ENCODE measurements around the gene HOXA9.

The HOXA9 gene

DNA sequence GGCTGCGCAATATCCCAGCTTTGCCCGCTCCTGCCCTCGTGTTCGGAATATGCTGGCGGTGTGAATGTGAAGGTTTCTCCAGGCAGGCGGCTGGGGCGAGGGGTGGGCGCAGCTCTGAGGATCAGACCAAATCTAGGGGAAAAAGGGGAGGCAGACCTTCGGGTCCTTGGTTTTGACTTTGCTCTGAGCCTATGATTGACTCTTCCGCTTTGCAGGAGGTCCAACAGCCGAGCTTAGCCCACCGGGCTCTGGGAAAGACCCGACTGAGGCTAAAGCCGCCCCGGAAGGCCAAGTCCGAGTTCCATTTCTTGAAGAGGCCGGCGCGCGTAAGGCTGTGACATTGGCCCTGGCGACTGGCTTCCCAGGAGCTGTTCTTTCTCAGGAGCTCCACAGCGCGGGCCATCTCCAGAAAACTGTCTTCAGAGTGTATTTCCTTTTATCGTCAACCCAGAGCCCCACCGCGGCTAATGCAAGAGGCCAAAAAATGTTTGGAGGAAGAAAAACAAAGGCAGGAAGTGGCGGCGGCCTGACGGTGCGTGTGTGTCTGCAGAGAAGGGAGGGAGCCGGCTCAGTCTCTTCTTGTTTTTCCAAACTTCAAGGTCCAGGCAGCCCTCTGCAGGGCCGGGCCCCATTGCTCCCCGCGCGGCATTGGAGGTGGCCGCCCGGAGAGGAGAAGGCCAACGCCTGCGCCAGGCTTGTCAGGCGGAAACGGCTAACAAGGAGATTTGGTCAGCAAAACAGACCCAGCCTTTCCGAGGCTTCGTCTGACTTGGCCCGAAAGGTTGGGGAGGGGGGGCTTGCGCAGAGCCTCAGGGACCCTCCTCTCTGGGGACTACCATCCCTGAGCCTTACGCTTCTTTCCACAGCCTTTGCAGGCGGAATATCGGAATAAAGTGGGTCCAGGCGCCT is 23.3 kb upstream of the HOXA9 start:
- no peak for DNase-seq (ENCODE audit: low read depth in 2 of 2)

DNA sequence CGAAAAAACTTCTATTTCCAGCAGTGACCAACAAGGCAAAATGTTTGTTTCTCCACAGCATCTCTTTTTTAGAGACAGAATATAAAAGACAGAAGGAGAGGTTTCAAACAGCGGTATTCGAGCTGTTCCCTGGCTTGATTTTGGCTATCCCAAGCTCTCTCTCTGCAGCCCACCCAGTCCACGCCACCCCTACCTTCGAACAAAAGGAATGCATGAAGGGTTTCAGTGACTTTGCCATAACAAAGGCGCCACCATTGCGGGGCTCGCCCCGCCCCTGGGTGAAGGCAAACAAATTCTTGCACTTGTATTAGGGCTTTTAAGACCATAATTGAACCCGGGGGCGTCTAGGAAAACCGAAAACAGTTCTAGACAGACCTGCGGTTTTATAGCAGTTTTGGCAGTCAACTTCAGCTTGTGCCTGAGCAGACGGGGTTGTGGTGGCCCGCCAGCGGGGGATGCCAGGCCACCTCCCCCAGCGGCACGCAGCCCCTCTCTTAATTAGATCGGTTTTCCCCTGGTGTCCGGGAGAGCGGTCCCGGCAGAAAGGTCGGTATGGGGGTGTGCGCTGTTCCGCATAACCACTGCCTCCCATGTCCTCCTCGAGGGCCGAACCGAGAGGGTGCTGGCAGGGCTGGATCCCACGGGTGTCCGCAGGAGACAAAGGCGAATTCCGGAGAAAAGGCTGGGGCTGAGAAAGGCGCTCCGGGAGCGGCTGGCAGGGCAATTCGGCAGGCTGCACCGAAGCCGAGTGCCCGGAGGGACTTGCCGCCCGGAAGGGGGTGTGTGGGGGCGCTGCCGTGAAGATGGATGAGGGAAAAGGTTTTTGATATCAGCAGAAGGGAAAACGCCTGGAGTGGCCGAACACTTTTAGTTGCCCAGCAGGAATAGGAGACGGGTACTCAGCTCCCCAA is 22.4 kb upstream of the HOXA9 start:
- DNase-seq (ENCODE audit: low read depth in 2 of 2) = no peak

DNA sequence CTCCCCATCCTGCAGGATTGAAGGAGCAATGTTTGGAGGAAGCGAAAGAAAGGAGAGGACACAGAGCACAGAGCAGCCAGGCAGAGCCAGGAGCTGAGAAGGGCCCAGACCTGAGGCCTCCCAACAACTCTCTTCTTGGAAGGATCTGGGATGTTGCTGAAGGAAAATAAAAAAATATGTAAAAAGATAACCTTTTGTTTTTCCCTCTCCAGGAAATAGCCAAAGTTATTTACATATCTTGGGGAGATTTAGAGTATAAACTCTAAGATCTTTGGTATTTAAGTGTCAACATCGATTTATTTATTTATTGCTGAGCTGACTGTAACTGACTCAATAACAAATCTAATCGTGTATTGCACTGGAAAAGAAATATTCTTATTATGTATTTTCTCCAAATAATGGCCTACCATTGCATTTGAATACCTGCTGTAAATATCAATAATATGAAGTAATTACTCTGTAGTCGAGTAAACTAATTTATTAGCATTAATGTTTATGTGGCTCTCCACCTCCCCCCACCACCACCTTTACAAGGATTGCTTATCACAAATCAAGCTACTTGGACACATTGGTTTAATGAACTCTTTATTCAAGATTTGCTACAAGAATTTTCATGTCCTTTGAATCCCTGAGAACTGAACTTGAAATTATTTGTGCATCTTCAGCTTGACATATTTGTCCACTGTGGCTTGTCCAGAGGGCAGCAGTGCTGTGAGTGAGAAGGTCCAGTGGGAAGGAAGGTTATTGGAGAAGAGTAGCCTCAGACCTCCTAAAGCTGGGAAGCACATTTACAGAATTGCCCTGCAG is 21.5 kb upstream of the HOXA9 start:
- no peak for DNase-seq (ENCODE audit: low read depth in 2 of 2)

DNA sequence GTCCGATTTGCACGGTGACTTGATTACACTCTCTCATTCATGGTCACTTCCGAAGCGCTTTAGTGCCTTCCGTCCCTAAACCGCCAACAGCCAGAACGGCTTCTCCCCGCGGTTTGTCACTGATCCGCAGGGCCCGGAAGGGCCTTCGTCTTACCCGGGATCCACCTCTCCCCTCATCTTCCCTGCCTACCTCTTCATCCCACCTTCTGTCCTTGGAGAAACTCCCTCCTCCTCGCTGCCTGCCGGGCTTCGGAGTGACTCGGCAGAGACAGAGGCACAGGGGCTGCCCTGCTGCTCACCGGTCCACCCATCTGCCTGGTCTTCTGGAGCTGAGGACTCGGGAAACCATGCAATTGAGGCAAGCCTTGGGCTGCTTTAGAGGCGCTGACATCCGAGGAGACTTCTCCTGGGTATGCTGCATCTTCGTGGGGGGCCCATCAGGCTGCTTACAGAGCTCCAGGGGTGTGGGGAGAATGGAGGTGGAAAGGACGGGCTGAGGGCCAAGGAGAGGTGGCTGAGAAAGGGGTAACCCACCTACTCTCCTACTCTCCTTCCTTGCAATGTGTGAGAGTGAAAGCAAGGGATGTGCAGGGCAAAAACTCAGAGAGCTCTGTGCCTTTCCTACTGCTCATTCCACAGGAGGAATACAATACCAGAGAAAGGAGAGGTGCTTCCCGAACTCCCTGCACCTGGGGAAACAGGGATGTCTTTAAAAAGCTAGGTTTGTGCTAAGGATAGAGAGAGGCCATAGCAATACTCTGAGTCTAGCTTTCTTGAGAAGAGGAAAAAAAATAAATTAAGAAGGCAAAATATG is 20.7 kb upstream of the HOXA9 start:
- DNase-seq (ENCODE audit: low read depth in 2 of 2) = no peak

DNA sequence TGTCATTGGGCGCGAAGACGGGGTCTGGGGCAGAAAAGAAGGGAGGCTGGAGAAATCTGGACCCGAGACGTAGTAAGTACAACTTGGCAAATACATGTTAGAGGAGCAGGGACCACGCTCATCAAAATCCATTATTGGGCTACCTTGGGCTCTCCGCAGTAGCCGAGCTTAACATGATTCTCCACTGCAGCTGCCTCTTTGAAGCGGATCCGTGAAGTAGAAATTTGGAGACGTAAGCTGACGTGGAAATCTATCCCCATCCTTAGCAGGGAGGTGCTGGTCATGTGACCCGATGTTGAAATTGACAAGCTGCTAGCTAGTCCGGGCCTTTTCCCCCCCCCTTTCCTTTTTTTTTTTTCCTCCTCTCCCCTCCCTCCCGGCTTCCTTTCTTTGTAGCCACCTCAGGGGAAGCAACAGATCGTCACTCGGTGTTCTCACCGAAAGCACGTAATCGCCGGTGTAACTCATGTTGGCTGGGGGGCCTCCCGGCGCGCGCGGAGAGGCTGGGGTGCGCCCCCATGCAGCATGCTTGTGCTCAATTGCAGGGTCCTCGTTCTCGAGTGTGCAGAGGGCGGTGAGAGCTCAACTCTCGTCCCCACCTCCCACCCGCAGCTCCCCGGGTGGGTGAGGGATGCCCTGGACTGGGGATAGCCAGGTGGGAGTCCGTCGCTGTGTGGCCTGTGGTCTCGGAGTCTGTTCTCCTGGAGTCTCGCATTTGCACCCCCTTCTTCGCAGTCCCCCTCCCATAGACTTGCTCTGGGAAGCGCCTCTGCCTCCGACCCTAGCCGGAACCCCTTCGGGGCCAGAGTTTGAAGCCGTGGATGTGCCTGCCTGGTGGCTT is 19.9 kb upstream of the HOXA9 start, which contains the start of gene HOXA11:
HOXA11 (minus strand) TSS at position 220 of the 841 bp plus-strand sequence; CDS start at position 132, 88 bp downstream.
- DNase-seq (ENCODE audit: low read depth in 2 of 2) = no peak

DNA sequence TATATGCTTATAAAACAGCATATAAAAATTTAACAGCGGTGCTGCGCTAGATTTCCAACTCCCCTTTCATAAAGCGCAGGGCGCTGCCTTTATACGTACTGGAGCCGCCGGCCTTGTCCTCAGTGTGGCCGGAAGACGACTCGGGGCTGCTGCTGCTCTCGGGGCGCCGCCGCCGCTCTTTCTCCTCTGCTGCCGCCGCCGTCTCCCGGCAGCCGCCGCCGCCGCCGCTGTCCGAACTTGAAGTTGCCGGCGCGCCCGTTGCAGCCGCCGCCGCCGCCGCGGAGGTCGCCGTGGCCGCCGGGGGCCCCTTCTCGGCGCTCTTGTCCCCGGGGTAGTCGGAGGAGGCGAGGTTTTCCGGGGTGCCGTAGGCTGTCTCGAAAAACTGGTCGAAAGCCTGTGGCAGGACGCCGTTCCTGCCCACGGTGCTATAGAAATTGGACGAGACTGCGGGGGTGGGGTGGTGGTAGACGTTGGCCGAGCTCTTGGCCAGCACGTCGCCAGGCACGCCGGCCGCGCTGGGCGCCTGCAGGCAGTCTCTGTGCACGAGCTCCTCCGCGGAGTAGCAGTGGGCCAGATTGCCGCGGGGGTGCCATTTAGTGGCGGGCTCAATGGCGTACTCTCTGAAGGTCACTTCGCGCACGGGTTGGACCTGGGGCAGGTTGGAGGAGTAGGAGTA is 19.1 kb upstream of the HOXA9 start:
- DNase-seq (ENCODE audit: low read depth in 2 of 2) = no peak

DNA sequence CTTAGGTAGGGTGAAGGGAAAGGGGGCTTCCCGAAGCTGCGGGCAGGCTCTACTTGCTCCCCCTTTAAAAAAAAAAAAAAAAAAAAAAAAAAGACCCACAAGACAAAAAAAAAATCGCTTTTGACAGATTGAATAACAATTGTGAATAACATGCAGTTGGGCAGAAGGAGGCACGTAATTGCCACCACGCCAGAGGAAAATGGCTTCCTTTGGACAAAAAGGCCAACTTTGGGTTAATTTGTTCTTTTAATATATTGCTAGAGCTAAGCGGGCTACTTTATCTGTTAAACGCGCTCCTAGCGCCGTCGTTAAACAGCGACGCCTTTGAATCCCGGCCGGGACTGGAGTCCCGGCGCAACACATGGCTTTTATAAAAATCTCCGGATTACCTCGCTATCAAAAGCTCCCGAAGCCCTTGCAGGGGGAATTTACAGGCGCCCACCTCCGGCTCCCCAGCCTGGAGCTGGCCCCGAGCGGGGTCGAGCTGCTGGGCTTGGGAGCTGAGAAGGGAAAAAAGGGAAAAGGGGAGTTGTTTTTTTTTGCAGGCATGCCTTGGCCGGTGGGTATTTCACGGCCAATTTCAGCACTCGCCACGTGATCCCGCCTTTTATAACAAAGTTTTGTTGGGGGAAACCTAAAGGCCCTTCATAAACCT is 18.5 kb upstream of the HOXA9 start:
- no peak for DNase-seq (ENCODE audit: low read depth in 2 of 2)

DNA sequence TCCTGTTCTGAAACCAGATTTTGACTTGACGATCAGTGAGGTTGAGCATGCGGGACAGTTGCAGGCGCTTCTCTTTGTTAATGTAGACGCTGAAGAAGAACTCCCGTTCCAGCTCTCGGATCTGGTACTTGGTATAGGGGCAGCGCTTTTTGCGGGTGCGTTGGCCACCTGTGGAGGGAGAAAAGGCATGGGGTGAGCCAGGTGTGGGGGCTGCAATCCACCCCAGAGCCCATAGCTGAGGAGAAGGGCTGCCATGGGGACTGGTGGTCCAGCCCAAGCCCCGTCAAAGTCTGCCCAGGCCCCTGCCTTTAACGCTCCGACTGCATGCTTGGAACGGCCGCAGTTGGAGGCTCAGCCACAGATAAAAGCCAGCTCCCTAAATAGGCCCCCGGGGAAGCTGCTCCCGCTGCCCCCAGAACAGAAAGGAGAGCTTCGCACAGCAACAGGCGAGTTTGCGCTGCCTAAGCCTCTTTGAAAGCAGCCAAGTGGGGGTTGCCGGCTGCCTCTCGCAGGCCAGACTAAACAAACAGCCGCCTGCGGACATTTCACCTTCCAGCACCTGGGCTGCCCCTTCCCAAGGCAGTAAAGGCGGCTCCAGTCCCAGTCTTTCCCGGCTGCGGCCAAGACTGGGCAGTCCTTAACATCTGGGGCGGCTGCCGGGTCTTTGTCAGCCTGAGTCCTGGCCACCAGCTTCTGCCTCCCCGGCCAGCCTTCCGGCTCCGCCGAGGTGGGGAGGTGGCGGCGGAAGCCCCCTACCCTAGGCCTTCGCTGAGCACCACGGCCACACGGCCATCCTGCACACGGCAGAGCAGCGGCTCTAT is 17.7 kb upstream of the HOXA9 start:
- DNase-seq (ENCODE audit: low read depth in 2 of 2) = no peak

DNA sequence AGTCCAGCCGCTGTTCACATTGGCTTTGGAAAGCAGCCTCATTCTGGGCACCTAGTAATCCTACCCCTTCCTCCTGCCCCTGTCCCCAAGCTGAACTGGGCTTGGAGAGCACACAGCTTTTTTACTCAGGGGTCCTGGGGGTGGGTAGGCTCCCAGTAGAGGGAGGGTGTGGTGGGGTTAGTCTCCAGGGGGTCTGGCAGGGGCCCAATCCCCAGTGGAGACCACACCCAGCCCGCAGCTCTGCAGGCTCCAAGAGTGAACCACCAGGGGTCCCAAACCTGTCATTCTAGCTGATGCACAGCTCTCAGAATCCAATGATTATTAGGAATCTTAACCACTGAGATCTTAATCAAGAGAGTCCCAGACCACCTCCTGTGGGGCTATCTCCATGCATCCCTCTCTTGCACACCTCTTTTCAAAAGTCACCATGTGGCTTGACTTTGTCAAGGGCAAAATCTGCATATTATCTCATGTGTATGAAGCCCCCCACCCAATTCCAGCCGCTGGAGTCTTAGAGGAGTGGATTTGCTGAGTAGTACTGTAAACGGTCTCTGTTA is 17.0 kb upstream of the HOXA9 start:
- DNase-seq (ENCODE audit: low read depth in 2 of 2) = no peak

DNA sequence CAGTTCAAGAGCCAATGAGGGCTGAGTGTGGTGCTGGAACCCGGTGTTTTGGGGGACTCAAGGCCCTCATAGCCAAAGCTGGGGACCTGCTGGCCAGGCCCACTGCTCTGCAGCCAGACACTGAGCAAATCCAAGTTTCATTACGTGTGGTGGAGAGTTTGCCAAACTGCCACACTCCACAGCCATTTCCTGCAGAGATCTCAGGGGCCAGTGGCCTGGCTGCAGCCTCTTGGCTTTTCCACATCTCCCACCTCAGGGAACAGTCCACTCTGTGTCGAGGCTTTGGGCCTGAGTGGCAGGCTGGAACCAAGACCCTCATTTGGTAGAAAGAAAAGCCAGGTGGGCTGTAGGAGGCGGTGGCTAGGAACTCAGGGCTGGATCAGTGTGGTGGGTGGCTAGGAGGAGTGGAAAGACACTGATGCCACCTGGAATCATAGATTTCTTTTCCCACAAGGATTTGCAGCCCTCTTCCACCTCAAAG is 16.5 kb upstream of the HOXA9 start:
- no peak for DNase-seq (ENCODE audit: low read depth in 2 of 2)

DNA sequence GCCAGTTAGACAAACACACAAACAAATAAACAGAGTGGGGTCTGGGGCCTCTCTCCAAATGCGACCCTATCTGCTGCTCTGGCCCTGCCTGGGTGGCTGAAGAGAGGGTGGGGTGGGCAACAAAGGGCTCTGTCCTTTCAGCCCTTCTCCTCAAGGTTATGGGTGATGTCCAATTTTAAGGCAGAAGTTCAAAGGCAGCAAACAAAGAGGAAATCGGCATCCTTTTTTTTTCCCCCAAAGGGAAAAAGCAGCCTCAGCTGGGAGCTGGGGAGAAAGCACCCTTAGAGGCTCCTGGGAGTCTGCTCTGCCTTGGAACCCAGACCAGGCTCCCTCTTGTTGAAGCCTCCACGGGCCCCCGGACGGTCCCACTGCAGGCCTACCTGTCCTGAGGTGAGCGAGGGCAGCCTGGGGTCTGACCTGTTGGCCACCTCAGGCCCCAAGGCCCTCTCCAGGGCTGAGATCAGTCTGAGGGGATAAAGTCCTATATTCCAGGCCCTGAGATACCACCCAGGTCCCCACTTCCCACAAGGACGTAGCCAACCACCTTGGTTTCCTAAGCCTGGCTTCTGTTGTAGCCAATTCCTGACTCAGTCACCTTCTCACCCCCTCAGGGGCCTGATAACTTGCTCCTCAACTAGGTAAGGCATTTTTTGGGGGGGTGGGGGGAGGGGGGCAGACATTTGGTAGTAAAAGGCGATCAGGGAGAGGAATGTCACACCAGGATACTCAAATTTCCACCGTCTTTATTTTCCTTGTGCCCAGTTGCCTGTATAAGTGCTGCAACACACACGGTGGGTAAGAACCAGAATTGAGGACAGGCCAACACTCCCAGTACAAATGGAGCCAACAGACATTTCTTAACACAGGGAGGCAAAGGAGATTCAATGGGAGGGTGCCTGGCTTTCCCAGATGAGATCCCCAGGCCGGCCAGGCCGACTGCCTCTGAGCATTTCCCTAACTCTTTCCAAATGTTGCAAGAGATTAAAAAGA is 15.4 kb upstream of the HOXA9 start:
- no peak for DNase-seq (ENCODE audit: low read depth in 2 of 2)

DNA sequence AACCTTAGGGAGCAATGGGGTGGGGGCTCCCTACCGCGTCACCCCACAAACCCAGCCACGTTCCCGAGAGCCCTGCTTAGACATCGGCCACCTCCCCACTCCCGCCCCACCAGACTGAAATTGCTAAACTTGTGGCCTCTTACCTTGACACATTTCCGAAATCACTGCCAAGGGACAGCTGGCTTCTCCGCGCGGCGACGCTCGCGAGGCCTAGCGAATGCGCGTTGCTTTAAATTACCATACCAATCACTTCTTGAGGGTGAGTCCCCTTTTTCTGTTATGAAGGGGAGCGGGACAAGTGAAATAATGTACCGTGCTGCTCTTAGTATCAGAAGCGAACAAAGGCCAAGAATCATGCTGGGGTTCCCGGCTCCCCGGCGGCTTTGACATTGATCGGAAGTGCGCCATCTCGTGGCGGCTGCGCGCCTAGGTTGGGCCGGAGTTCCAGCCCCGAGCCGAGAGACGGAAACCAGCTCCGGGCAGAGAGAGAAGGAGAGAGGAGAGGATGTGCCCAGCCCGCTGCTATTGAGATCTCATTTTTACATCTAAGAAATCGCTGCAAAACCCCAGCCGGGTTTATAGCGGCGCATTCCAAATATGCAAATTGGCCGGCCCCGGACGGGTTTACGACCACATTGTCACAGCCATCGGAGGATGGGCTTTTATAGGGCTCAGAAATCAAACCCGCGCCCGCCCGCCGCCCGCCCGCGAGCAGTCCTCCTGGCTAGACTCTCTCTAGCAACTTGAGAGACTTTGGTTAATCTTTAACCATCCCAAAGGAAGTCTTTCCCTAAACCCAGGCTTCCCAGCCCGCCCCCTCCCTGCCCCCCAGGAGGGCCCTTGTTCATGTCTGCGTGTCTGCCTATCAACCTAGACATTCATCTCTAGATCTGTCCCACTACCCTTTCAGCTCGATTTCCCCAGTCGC is 14.4 kb upstream of the HOXA9 start:
- DNase-seq (ENCODE audit: low read depth in 2 of 2) = peak; percentile 57 to 60

DNA sequence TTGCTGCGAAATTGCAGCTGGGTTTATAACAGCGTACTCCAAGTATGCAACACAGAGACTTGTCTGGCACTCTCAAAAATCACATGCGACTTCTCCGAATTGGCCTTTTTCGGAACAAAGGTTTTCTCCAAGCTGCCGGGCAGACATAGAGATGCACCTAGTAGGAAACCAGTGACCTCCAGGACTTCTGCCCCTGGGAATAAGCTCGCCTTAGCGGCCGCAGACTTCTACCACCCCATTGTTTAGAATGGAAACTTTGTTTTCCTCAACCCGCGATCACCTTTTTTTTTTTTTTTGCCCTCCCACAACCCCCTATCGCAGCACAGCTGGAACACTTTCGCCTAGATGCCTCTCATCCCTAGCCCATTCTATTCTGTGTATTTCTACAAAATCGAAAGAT is 13.7 kb upstream of the HOXA9 start:
- DNase-seq (ENCODE audit: low read depth in 2 of 2) = no peak

DNA sequence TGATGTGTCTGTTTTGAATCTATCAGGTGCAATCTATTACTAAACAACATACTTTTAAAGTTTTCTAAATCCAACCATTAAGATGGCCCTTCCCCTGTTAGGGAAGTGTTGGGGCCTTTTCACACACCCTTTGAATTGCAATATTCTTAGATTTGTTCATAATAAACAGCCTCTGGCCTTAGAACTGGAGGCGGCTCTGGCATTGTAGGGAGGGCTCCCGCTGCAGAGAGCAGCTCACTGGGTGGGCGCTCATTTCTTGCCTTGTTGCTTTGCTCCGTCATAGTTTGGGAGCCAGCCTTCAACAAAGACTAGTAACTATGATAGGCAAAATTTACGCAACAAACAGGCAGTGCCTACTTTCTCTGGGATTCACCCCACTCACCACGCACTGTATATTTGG is 13.0 kb upstream of the HOXA9 start:
- no peak for DNase-seq (ENCODE audit: low read depth in 2 of 2)

DNA sequence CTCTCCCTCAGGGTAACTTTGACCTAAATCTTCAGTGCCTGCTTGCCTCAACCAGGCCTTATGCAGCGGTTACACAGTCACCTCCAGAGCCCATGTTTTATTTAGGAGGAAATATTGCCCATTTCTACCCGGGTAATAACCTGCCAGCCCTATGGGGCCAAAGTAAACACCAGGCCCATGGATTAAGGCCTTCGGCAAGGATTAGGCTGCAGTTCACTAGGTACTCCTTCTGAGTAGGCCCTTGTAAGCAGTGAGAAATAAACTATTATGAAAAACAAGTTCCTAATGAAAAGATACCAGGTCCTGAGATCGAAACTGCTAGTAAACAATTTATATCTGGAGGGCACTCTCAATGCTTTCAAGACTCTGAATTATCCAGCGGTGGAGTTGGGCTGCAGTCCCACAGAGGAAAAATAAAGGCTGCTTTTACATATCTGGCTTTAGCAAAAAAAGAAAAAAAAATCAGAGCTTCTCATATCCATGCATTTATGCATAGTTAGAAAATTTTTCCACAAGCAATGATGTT is 12.5 kb upstream of the HOXA9 start:
- DNase-seq (ENCODE audit: low read depth in 2 of 2) = no peak
